ENCODE data around the gene ACSS1. TPM values are rescaled to one million over a fixed set of nuclear protein-coding genes. Genes with fewer than 3 reads are reported as not detected.
A peak's percentile ranks its signal among the peaks of the same experiment; 100 is the strongest.

Gene ACSS1
- total RNA-seq, 2 experiments from 2014 or later, result 15.2 to 16.2 TPM

GRCh38 chr20:25076201-25076600, 18.3 kb upstream of the ACSS1 start:
- Mint-ChIP-seq H3K9me3 (no peaks in the 10 kb centered on the region), H3K36me3 (no peaks in the 10 kb centered on the region), H3K4me1 (ENCODE audit: low read depth) (peaks cover 12% of the 10 kb centered on the region), H3K27ac (no peak overlapping the region), H3K27me3 (peaks cover 62% of the 10 kb centered on the region), H3K4me3 (no peak overlapping the region)
- CTCF ChIA-PET, result no interaction called here
- DNase-seq, result no peak
- POLR2A ChIA-PET, result no interaction called here
- intact Hi-C loops (cut with micrococcal nuclease), result no loop called here

GRCh38 chr20:25073544-25073943, 15.6 kb upstream of the ACSS1 start:
- intact Hi-C loops (cut with micrococcal nuclease), result no loop called here
- DNase-seq, result no peak
- Mint-ChIP-seq H3K27ac (no peak overlapping the region), H3K36me3 (no peaks in the 10 kb centered on the region), H3K4me1 (ENCODE audit: low read depth) (peaks cover 6% of the 10 kb centered on the region), H3K4me3 (no peak overlapping the region), H3K27me3 (peaks cover 49% of the 10 kb centered on the region), H3K9me3 (no peaks in the 10 kb centered on the region)
- CTCF ChIA-PET, result no interaction called here
- POLR2A ChIA-PET, result no interaction called here

GRCh38 chr20:25072226-25072811, 14.4 kb upstream of the ACSS1 start:
- CTCF ChIA-PET, result interaction anchor here (2.7 kb wide), 1 partner anchor 78 kb away, joined by 14 read pairs; no protein-coding TSS in a partner anchor
- no peak overlapping the region for H3K4me3 Mint-ChIP-seq
- DNase-seq, result no peak
- no peaks in the 10 kb centered on the region for H3K36me3 Mint-ChIP-seq
- H3K27ac Mint-ChIP-seq, result no peak overlapping the region
- H3K9me3 Mint-ChIP-seq, result no peaks in the 10 kb centered on the region
- intact Hi-C loops (cut with micrococcal nuclease), result no loop called here
- peaks cover 6% of the 10 kb centered on the region for H3K4me1 Mint-ChIP-seq (ENCODE audit: low read depth)
- H3K27me3 Mint-ChIP-seq, result peaks cover 41% of the 10 kb centered on the region
- POLR2A ChIA-PET, result no interaction called here

- Mint-ChIP-seq H3K4me1 (ENCODE audit: low read depth) (peaks cover 1% of the 10 kb centered on the region), H3K9me3 (no peaks in the 10 kb centered on the region), H3K27me3 (peaks cover 36% of the 10 kb centered on the region), H3K36me3 (no peaks in the 10 kb centered on the region), H3K27ac (no peak overlapping the region), H3K4me3 (no peak overlapping the region)
- intact Hi-C loops (cut with micrococcal nuclease), result no loop called here
- POLR2A ChIA-PET, result no interaction called here
- CTCF ChIA-PET, result interaction anchor here (0.9 to 2.7 kb wide), 2 partner anchors 77 to 107 kb away, joined by 3 to 14 read pairs; no protein-coding TSS in a partner anchor
- no peak for DNase-seq
Measured at GRCh38 chr20:25071734-25072133, 13.8 kb upstream of the ACSS1 start.

GRCh38 chr20:25070821-25071473, 13.0 kb upstream of the ACSS1 start:
- Mint-ChIP-seq H3K4me3 (no peak overlapping the region), H3K9me3 (no peaks in the 10 kb centered on the region), H3K36me3 (no peaks in the 10 kb centered on the region), H3K4me1 (ENCODE audit: low read depth) (peaks cover under 1% of the 10 kb centered on the region), H3K27me3 (peaks cover 36% of the 10 kb centered on the region), H3K27ac (no peak overlapping the region)
- intact Hi-C loops (cut with micrococcal nuclease), result no loop called here
- CTCF ChIA-PET, result interaction anchor here (0.9 to 2.7 kb wide), 2 partner anchors 76 to 108 kb away, joined by 3 to 14 read pairs; no protein-coding TSS in a partner anchor
- POLR2A ChIA-PET, result no interaction called here
- DNase-seq, result no peak

GRCh38 chr20:25067102-25067987, 9.4 kb upstream of the ACSS1 start:
- H3K27me3 Mint-ChIP-seq, result peaks cover 25% of the 10 kb centered on the region
- H3K9me3 Mint-ChIP-seq, result no peaks in the 10 kb centered on the region
- H3K36me3 Mint-ChIP-seq, result no peaks in the 10 kb centered on the region
- POLR2A ChIA-PET, result no interaction called here
- no peak for DNase-seq
- no peak overlapping the region for H3K4me3 Mint-ChIP-seq
- no peak overlapping the region for H3K27ac Mint-ChIP-seq
- CTCF ChIA-PET, result no interaction called here
- peaks cover 2% of the 10 kb centered on the region for H3K4me1 Mint-ChIP-seq (ENCODE audit: low read depth)
- intact Hi-C loops (cut with micrococcal nuclease), result no loop called here

- ChIA-PET CTCF (interaction anchor here (1.4 to 5.7 kb wide), 5 partner anchors 14 to 332 kb away, joined by 3 to 92 read pairs (median 10); partner anchors contain the start of gene APMAP), POLR2A (no interaction called here)
- H3K27ac Mint-ChIP-seq, result no peak overlapping the region
- DNase-seq, result no peak
- H3K9me3 Mint-ChIP-seq, result no peaks in the 10 kb centered on the region
- intact Hi-C loops (cut with micrococcal nuclease), result no loop called here
- H3K27me3 Mint-ChIP-seq, result peaks cover 17% of the 10 kb centered on the region
- peaks cover 2% of the 10 kb centered on the region for H3K4me1 Mint-ChIP-seq (ENCODE audit: low read depth)
- H3K36me3 Mint-ChIP-seq, result no peaks in the 10 kb centered on the region
- H3K4me3 Mint-ChIP-seq, result no peak overlapping the region
Measured at GRCh38 chr20:25066386-25066785, 8.4 kb upstream of the ACSS1 start.

- Mint-ChIP-seq H3K27me3 (peaks cover 13% of the 10 kb centered on the region), H3K4me3 (no peak overlapping the region), H3K4me1 (ENCODE audit: low read depth) (peaks cover 2% of the 10 kb centered on the region), H3K36me3 (no peaks in the 10 kb centered on the region), H3K9me3 (no peaks in the 10 kb centered on the region), H3K27ac (no peak overlapping the region)
- CTCF ChIA-PET, result interaction anchor here (0.6 to 5.7 kb wide), 12 partner anchors 15 to 675 kb away, joined by 3 to 92 read pairs (median 4); partner anchors contain the start of gene APMAP
- peak; percentile 75 for DNase-seq
- POLR2A ChIA-PET, result interaction anchor here (2.0 kb wide), 1 partner anchor 72 kb away, joined by 6 read pairs; no protein-coding TSS in a partner anchor
- intact Hi-C loops (cut with micrococcal nuclease), result loop anchor here (1.0 kb wide), 2 partner anchors 70 to 114 kb away; no protein-coding TSS in a partner anchor
Measured at GRCh38 chr20:25065625-25066338, 7.8 kb upstream of the ACSS1 start.

- intact Hi-C loops (cut with micrococcal nuclease), result loop anchor here (1.0 kb wide), 2 partner anchors 70 to 114 kb away; no protein-coding TSS in a partner anchor
- DNase-seq, result no peak
- peaks cover 2% of the 10 kb centered on the region for H3K4me1 Mint-ChIP-seq (ENCODE audit: low read depth)
- H3K9me3 Mint-ChIP-seq, result no peaks in the 10 kb centered on the region
- H3K4me3 Mint-ChIP-seq, result no peak overlapping the region
- H3K27ac Mint-ChIP-seq, result no peak overlapping the region
- peaks cover 13% of the 10 kb centered on the region for H3K27me3 Mint-ChIP-seq
- H3K36me3 Mint-ChIP-seq, result no peaks in the 10 kb centered on the region
- CTCF ChIA-PET, result interaction anchor here (0.6 to 5.7 kb wide), 12 partner anchors 16 to 676 kb away, joined by 3 to 92 read pairs (median 4); partner anchors contain the start of gene APMAP
- POLR2A ChIA-PET, result interaction anchor here (0.6 to 2.0 kb wide), 2 partner anchors 9 to 71 kb away, joined by 3 to 6 read pairs; no protein-coding TSS in a partner anchor
Measured at GRCh38 chr20:25065072-25065624, 7.2 kb upstream of the ACSS1 start.

GRCh38 chr20:25064561-25065071, 6.7 kb upstream of the ACSS1 start:
- Mint-ChIP-seq H3K27ac (no peak overlapping the region), H3K9me3 (no peaks in the 10 kb centered on the region), H3K4me3 (no peak overlapping the region), H3K27me3 (peaks cover 10% of the 10 kb centered on the region), H3K4me1 (ENCODE audit: low read depth) (peaks cover 2% of the 10 kb centered on the region), H3K36me3 (no peaks in the 10 kb centered on the region)
- intact Hi-C loops (cut with micrococcal nuclease), result loop anchor here (1.0 kb wide), 2 partner anchors 69 to 115 kb away; no protein-coding TSS in a partner anchor
- CTCF ChIA-PET, result interaction anchor here (1.0 to 5.7 kb wide), 10 partner anchors 11 to 334 kb away, joined by 3 to 92 read pairs (median 6); partner anchors contain the start of gene APMAP
- no peak for DNase-seq
- POLR2A ChIA-PET, result interaction anchor here (0.6 to 2.0 kb wide), 2 partner anchors 9 to 71 kb away, joined by 3 to 6 read pairs; no protein-coding TSS in a partner anchor

- CTCF ChIA-PET, result interaction anchor here (0.6 to 5.7 kb wide), 6 partner anchors 10 to 696 kb away, joined by 3 to 92 read pairs (median 6); partner anchors contain the start of gene APMAP
- no peak for DNase-seq
- Mint-ChIP-seq H3K9me3 (no peaks in the 10 kb centered on the region), H3K4me3 (no peak overlapping the region), H3K4me1 (ENCODE audit: low read depth) (peaks cover 5% of the 10 kb centered on the region), H3K27ac (no peak overlapping the region), H3K27me3 (peaks cover 7% of the 10 kb centered on the region), H3K36me3 (no peaks in the 10 kb centered on the region)
- POLR2A ChIA-PET, result interaction anchor here (2.0 kb wide), 1 partner anchor 70 kb away, joined by 6 read pairs; no protein-coding TSS in a partner anchor
- intact Hi-C loops (cut with micrococcal nuclease), result no loop called here
Measured at GRCh38 chr20:25063981-25064380, 6.0 kb upstream of the ACSS1 start.
